Smooth muscle cell (in vitro differentiated cells): ENCODE measurements around the gene EHF. TPM values are rescaled to one million over a fixed set of nuclear protein-coding genes. Genes with fewer than 3 reads are reported as not detected.

Experiments used
- DNase-seq: peaks from one replicate; lab custom pipeline; 2025; ENCODE audit not compliant: unreplicated experiment; lab: John Stamatoyannopoulos, UW
- H2AFZ ChIP-seq: fragments of 200-600 bp; sonication (generic); 2 replicates; pipeline ENCODE4 v1.6.0; 2016; ENCODE audit warnings: antibody characterized with exemption, low read depth, mild to moderate bottlenecking
- H3F3A ChIP-seq: fragments of 200-600 bp; sonication (generic); 2 replicates; pipeline ENCODE4 v1.6.0; 2017; ENCODE audit warnings: antibody characterized with exemption, low read depth
- H3K27ac ChIP-seq: fragments of 200-600 bp; sonication (generic); 2 replicates; pipeline ENCODE4 v1.5.1; 2016; ENCODE audit warnings: low read depth, mild to moderate bottlenecking
- H3K27me3 ChIP-seq: fragments of 200-600 bp; sonication (generic); 2 replicates; pipeline ENCODE4 v1.6.1; 2016; ENCODE audit warnings: low read depth, mild to moderate bottlenecking
- H3K36me3 ChIP-seq: fragments of 200-600 bp; sonication (generic); 2 replicates; pipeline ENCODE4 v1.5.1; 2016; ENCODE audit warnings: low read depth
- H3K4me1 ChIP-seq: fragments of 200-600 bp; sonication (generic); 2 replicates; pipeline ENCODE4 v1.5.1; 2016; ENCODE audit warnings: low read depth
- H3K4me2 ChIP-seq: fragments of 200-600 bp; sonication (generic); 2 replicates; pipeline ENCODE4 v1.6.0; 2016; ENCODE audit warnings: mild to moderate bottlenecking
- H3K4me3 ChIP-seq: fragments of 200-600 bp; sonication (generic); 2 replicates; pipeline ENCODE4 v1.5.1; 2016; ENCODE audit warnings: mild to moderate bottlenecking
- H3K79me2 ChIP-seq: fragments of 200-600 bp; sonication (generic); 2 replicates; pipeline ENCODE4 v1.6.0; 2016; ENCODE audit warnings: low read depth, mild to moderate bottlenecking
- H3K9ac ChIP-seq: fragments of 200-600 bp; sonication (generic); 2 replicates; pipeline ENCODE4 v1.6.0; 2016; ENCODE audit warnings: low read depth
- H3K9me3 ChIP-seq: fragments of 200-600 bp; sonication (generic); replicated peaks from 2 replicates; pipeline ENCODE4 v1.5.1; 2016; ENCODE audit warnings: low read depth
- H4K20me1 ChIP-seq: fragments of 200-600 bp; sonication (generic); 2 replicates; pipeline ENCODE4 v1.6.0; 2016; ENCODE audit warnings: low read depth
- CTCF ChIP-seq: fragments of 200-600 bp; sonication (generic); IDR thresholded peaks from 2 replicates; pipeline ENCODE4 v1.5.1; 2017; ENCODE audit warnings: borderline replicate concordance, mild to moderate bottlenecking, antibody characterized with exemption; ENCODE audit not compliant: insufficient read depth, poor library complexity, severe bottlenecking
- WGBS: methylation state at CpG from one replicate; pipeline ENCODE4 v1.1.7; 2016; ENCODE audit warnings: low lambda C conversion rate; 5-methylcytosine and 5-hydroxymethylcytosine counted together
- polyA plus RNA-seq: library from polyadenylated mRNA; unstranded; fragments of >200 nt; fragmentation: Nextera tagmentation; extraction: Ambion mirVana; gene quantifications from 2 replicates; pipeline ENCODE4 v1.2.1, GENCODE V29; 2016
- total RNA-seq: library from RNA; depleted of rRNA; stranded (reverse); fragments of >200 nt; gene quantifications from 2 replicates; pipeline ENCODE4 v1.2.3, GENCODE V29; 2014

The EHF gene
- total and polyA plus RNA-seq, 2 experiments from 2014 or later = 0.63 to 1.7 TPM

- no peak overlapping the region for H3K4me3 ChIP-seq
- no peaks in the 10 kb centered on the region for H3K79me2 ChIP-seq
- no peak overlapping the region for H3K9ac ChIP-seq
- H2AFZ ChIP-seq = no peak overlapping the region
- no peak for DNase-seq
- H3K4me1 ChIP-seq = peaks cover 1% of the 10 kb centered on the region
- no peaks in the 10 kb centered on the region for H3K27me3 ChIP-seq
- WGBS = 81% methylated on average over 3 of the region's 3 CpGs
- no peaks in the 10 kb centered on the region for H3K9me3 ChIP-seq
- no peak overlapping the region for H3K27ac ChIP-seq
- no peak overlapping the region for H3K4me2 ChIP-seq
- no peaks in the 10 kb centered on the region for H4K20me1 ChIP-seq
- H3F3A ChIP-seq = no peaks in the 10 kb centered on the region
- TF ChIP-seq CTCF = no peak
- no peaks in the 10 kb centered on the region for H3K36me3 ChIP-seq
Measured at GRCh38 chr11:34594603-34595002, 26.3 kb upstream of the EHF start.

- Histone ChIP-seq H3F3A (no peaks in the 10 kb centered on the region), H3K4me2 (no peak overlapping the region), H4K20me1 (no peaks in the 10 kb centered on the region), H3K4me1 (peaks cover 8% of the 10 kb centered on the region), H3K36me3 (no peaks in the 10 kb centered on the region), H3K79me2 (no peaks in the 10 kb centered on the region), H3K9ac (no peak overlapping the region), H3K4me3 (no peak overlapping the region), H3K9me3 (no peaks in the 10 kb centered on the region), H2AFZ (no peak overlapping the region), H3K27me3 (no peaks in the 10 kb centered on the region), H3K27ac (no peak overlapping the region)
- no peak for DNase-seq
- WGBS = 92% methylated on average over 2 of the region's 2 CpGs
- TF ChIP-seq CTCF = no peak
Measured at GRCh38 chr11:34595391-34595790, 25.5 kb upstream of the EHF start.

GRCh38 chr11:34595960-34596644, 24.8 kb upstream of the EHF start:
- no peak for TF ChIP-seq CTCF
- no peak for DNase-seq
- H3K4me1 ChIP-seq = peaks cover 8% of the 10 kb centered on the region
- H3K36me3 ChIP-seq = no peaks in the 10 kb centered on the region
- no peak overlapping the region for H2AFZ ChIP-seq
- H3K27me3 ChIP-seq = no peaks in the 10 kb centered on the region
- H4K20me1 ChIP-seq = no peaks in the 10 kb centered on the region
- H3K9me3 ChIP-seq = no peaks in the 10 kb centered on the region
- H3K9ac ChIP-seq = no peak overlapping the region
- 92% methylated on average over 11 of the region's 11 CpGs for WGBS
- H3K79me2 ChIP-seq = no peaks in the 10 kb centered on the region
- H3K27ac ChIP-seq = no peak overlapping the region
- no peak overlapping the region for H3K4me2 ChIP-seq
- H3K4me3 ChIP-seq = no peak overlapping the region
- H3F3A ChIP-seq = no peaks in the 10 kb centered on the region

GRCh38 chr11:34599406-34599945, 21.4 kb upstream of the EHF start:
- no peaks in the 10 kb centered on the region for H3K79me2 ChIP-seq
- H4K20me1 ChIP-seq = no peaks in the 10 kb centered on the region
- no peak overlapping the region for H2AFZ ChIP-seq
- peak overlapping the region; percentile 9 for H3K4me2 ChIP-seq
- H3K9ac ChIP-seq = no peak overlapping the region
- no peak for TF ChIP-seq CTCF
- H3K27me3 ChIP-seq = no peaks in the 10 kb centered on the region
- peaks cover 8% of the 10 kb centered on the region for H3K4me1 ChIP-seq
- WGBS = 40% methylated on average over 8 of the region's 8 CpGs
- no peaks in the 10 kb centered on the region for H3K36me3 ChIP-seq
- no peak for DNase-seq
- H3F3A ChIP-seq = no peaks in the 10 kb centered on the region
- H3K4me3 ChIP-seq = no peak overlapping the region
- H3K27ac ChIP-seq = peak overlapping the region; percentile 43
- H3K9me3 ChIP-seq = no peaks in the 10 kb centered on the region
